Measurements from ENCODE around the gene CHTF8.

Gene CHTF8

GRCh38 chr16:69084289-69084688, 48.1 kb downstream of the CHTF8 start:
- DNase-seq: no peak

- DNase-seq: no peak
These were observed 49.0 kb downstream of the CHTF8 start for GRCh38 chr16:69083306-69083941.

GRCh38 chr16:69079697-69080096, 52.7 kb downstream of the CHTF8 start:
- DNase-seq: no peak

DNA sequence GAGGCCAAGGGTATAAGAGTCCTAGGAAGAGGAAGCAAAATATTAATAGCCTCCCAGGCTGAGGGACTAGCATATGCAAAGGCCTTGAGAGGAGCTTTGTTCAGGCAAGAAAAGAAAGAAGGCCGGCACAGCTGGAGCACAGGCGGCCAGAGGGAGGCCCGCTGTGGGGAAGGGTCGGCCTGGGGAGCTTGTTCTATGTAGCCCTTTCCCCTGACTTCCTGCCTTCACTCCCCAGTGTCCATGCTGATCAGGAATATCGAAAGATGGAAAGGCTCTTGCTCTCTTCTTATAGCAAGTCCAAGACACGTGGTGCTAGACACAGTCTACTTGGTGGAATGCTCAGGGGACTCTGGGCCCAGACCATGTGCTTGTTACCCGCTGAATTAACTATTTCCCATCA, 54.3 kb downstream of the CHTF8 start:
- DNase-seq: no peak

GRCh38 chr16:69077251-69077650, 55.1 kb downstream of the CHTF8 start:
- DNase-seq: no peak

- DNase-seq: no peak
These were observed 59.1 kb downstream of the CHTF8 start for GRCh38 chr16:69073181-69073702.

GRCh38 chr16:69072640-69072974, 59.8 kb downstream of the CHTF8 start:
- DNase-seq: no peak

DNA sequence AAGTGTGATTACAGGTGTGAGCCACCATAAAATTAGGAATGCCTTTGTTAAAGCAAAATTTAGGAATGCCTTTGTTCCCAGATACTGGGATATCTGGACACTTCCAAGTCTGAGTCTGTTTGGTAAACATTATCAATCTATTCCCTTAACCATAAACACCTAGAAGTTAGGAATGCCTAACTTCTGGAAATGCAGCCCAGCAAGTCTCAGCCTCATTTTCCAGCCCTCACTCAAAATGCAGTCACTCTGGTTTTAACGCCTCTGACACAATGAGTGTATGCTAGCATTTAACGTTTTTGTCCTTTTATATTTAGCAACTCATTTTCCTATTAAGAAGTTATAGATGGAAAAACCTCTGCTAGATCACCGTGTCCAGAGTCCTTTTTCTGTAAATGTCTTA, 61.4 kb downstream of the CHTF8 start:
- no peak for DNase-seq

DNA sequence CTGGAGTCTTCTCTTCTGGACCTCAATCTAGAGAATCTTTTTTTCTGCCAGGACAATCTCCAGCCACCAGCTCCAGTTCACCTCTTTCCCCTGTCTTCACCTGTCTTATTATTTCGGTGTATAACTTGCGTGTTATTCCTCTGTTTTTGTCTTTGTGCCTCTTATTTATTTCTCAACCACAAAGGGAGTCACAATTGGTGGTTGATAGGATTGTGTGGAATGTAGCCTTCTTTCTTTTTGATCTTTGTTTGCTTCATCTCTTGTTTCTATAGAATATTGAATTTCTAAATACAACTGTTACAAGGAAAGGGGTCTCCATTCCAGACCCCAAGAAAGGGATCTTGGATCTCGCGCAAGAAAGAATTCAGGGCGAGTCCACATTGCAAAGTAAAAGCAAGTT, 62.9 kb downstream of the CHTF8 start:
- no peak for DNase-seq
